ENCODE data around the gene GPATCH4.

DNA sequence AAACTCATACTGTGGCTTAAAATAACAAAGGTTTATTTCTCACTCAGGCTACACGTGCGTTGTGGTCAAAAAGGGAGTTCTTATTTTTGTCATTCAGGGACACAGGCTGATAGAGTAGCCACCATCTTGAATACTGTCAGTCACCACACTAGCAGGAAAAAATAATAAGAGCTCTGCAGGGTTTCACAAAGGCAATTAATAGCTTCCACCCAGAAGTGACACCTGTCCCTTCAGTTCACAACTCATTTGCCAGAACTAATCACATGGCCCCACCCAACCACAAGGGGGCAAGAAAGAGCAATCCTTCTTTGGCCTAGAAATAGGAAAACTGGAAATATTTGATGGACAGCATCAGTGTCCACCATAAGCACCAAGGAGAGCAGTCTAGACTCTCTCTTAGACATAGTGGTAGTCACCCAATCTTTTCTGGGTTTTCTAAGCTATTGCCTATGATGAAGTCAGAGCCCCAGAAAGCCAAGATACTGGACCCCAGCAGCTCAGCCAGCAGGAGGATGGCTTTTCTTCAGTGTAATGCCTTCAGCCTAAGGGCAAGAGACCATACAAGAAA, 26.1 kb upstream of the GPATCH4 start:
- TF ChIP-seq YY1 (IDR thresholded peaks at IDR 0.05; ENCODE audit: insufficient read depth, insufficient read length) (no peak), SUZ12 (IDR thresholded peaks at IDR 0.05; ENCODE audit: extremely low read depth, insufficient read depth, insufficient read length) (no peak)
